Aorta (tissue), 5 donors: ENCODE data around the gene INPPL1. TPM values are rescaled to one million over a fixed set of nuclear protein-coding genes. Genes with fewer than 3 reads are reported as not detected.

ENCODE experiments used
- ATAC-seq: fragments of 200-7000 bp; cut with Tn5 transposase; one replicate; pipeline ENCODE4 v1.9.1; 2022; ENCODE audit warnings: moderate library complexity; ENCODE audit not compliant: low FRiP score
- DNase-seq, 2 donors: peaks; one replicate each; pipeline ENCODE4 v3.0.0-alpha.2; 2020
- H3K27ac ChIP-seq, 2 donors: one replicate each; pipeline ENCODE4 v1.5.1; 2013; ENCODE audit warnings: low read length in 2 of 2, mild to moderate bottlenecking in 2 of 2, moderate library complexity in 2 of 2, control low read depth in 1 of 2, inconsistent platforms in 1 of 2, low read depth in 1 of 2
- H3K27me3 ChIP-seq, 2 donors: one replicate each; pipeline ENCODE4 v1.6.1; 2013; ENCODE audit warnings: control low read depth in 1 of 2, low read length in 1 of 2, mild to moderate bottlenecking in 1 of 2, moderate library complexity in 1 of 2; ENCODE audit not compliant: insufficient read depth in 2 of 2, control insufficient read depth in 1 of 2
- H3K36me3 ChIP-seq, 2 donors: one replicate each; pipeline ENCODE4 v1.6.1; 2013; ENCODE audit warnings: control low read depth in 1 of 2, low read length in 1 of 2, mild to moderate bottlenecking in 1 of 2; ENCODE audit not compliant: insufficient read depth in 2 of 2, control insufficient read depth in 1 of 2
- H3K4me1 ChIP-seq, 2 donors: one replicate each; pipeline ENCODE4 v1.6.1; 2013; ENCODE audit warnings: low read length in 2 of 2, control low read depth in 1 of 2, mild to moderate bottlenecking in 1 of 2, moderate library complexity in 1 of 2; ENCODE audit not compliant: insufficient read depth in 2 of 2, control insufficient read depth in 1 of 2
- H3K4me3 ChIP-seq, 2 donors: one replicate each; pipeline ENCODE4 v1.5.1; 2013; ENCODE audit warnings: low read length in 2 of 2, control low read depth in 1 of 2, mild to moderate bottlenecking in 1 of 2
- H3K9me3 ChIP-seq: one replicate; pipeline ENCODE4 v1.6.1; 2013; ENCODE audit warnings: mild to moderate bottlenecking, low read length; ENCODE audit not compliant: control insufficient read depth
- WGBS, 2 donors: extraction: QIAGEN DNeasy Blood & Tissue Kit; methylation state at CpG; one replicate each; pipeline ENCODE4 v1.1.7; 2013; 5-methylcytosine and 5-hydroxymethylcytosine counted together
- intact Hi-C, 2 donors: fragments of 100-400 bp; cut with DNase I; formaldehyde crosslinking; loops; one replicate each; pipeline versions ENCODE4 v1.14.2 to v1.15.0; 2022
- polyA plus RNA-seq, 2 donors: library from polyadenylated mRNA; stranded (reverse); fragments of 200-250 nt; gene quantifications; one replicate each; pipeline ENCODE4 v1.2.3, GENCODE V29; 2013
- total RNA-seq, 2 donors: library from RNA; stranded (reverse); fragmentation: NEBNext Ultra II Directional; extraction: Animal tissue kit (Norgen Biotek cat#: 25700); gene quantifications; one replicate each; pipeline ENCODE4 v1.2.1, GENCODE V29; 2021
- donor health status: healthy with polysubstance abuse.
- donor health status: Bipolar disorder and iron deficiency.
- donor health status: DM: no; HTN: no; CAD: no.
- donor health status: DM: no; HTN: no; CAD: no.
- donor health status: DM: yes; HTN: yes; CAD: no.

Gene INPPL1
- total and polyA plus RNA-seq, 4 donors, result 21.9 to 166 (median 132) TPM

DNA sequence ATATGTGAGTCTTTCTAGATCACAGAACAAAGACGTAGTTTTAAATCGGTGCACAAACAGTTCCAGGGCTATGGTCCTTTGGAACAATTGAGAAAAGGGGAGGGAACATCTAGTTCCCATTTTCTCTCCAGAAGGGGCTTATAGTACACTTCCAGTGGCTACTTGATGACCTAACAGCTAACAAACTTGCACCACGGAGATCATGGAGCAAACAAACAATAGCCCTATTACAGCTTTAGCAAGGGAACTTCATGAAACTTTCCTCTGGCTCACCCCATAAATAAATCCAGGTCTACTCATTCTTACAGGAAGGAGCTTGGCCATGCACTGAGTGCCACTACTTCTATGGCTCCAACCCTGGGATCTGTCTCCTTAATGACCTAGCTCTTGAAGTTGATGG, 16.3 kb upstream of the INPPL1 start:
- Histone ChIP-seq H3K27ac (no peak overlapping the region), H3K27me3 (no peaks in the 10 kb centered on the region), H3K36me3 (no peaks in the 10 kb centered on the region), H3K4me3 (no peak overlapping the region), H3K4me1 (no peaks in the 10 kb centered on the region), H3K9me3 (peaks cover 4% of the 10 kb centered on the region)
- DNase-seq (no peak), ATAC-seq (no peak)
- 71 to 80% methylated on average over 3 of the region's 3 CpGs for WGBS, 2 donors
- intact Hi-C loops, result no loop called here

DNA sequence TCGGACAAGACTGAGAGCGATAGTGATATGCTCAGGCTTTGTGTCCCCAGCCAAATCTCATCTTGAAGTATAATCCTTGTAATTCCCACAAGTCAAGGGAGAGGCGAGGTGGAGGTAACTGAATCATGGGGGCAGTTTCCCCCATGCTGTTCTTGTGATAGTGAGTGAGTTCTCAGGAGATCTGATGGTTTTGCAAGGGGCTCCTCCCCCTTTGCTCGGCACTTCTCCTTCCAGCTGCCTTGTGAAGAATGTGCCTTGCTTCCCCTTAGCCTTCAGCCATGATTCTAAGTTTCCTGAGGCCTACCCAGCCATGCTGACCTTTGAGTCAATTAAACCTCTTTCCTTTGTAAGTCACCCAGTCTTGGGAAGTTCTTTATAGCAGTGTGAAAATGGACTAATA, 15.5 kb upstream of the INPPL1 start:
- 78 to 80% methylated on average over 4 of the region's 4 CpGs for WGBS, 2 donors
- Histone ChIP-seq H3K4me1 (no peaks in the 10 kb centered on the region), H3K9me3 (peaks cover 4% of the 10 kb centered on the region), H3K27ac (no peak overlapping the region), H3K4me3 (no peak overlapping the region), H3K27me3 (no peaks in the 10 kb centered on the region), H3K36me3 (no peaks in the 10 kb centered on the region)
- DNase-seq (peak in 1 of 2 donors; percentile 44), ATAC-seq (no peak)
- intact Hi-C loops, result no loop called here

DNA sequence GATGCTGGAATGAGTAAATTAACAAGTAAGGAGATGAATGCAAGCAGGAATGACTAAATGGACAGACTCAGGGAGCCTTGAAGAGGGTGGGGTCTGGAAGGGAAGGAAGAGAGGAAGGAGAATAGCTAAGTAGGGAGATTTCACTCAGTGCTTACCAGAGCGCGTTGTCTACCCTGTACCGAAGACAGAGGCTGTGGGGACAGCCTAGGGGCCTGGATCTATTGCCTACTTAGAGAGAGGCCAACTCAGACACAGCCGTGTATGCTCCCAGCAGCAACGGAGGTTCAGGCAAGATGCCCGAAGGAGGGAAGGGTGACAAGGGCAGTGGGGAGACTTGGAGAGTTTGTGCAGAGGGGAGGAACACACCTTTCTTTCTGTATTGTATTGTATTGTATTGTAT, 7.9 kb upstream of the INPPL1 start, which contains the start of gene FOLR2:
TSS of gene FOLR2 (plus strand) at position 157 of the 400 bp plus-strand sequence. CDS start 1,791 bp downstream, outside the sequence.
- no peak within 1 kb of the TSS for H3K4me3 ChIP-seq
- no peaks in the 10 kb centered on the region for H3K36me3 ChIP-seq
- WGBS, 2 donors, result 87 to 90% methylated on average over 6 of the region's 6 CpGs
- H3K27me3 ChIP-seq, result no peaks in the 10 kb centered on the region
- no peaks in the 10 kb centered on the region for H3K4me1 ChIP-seq
- ATAC-seq (no peak), DNase-seq (peak in 1 of 2 donors; percentile 50)
- H3K27ac ChIP-seq, result no peak within 1 kb of the TSS
- intact Hi-C loops, result no loop called here
- no peaks in the 10 kb centered on the region for H3K9me3 ChIP-seq

DNA sequence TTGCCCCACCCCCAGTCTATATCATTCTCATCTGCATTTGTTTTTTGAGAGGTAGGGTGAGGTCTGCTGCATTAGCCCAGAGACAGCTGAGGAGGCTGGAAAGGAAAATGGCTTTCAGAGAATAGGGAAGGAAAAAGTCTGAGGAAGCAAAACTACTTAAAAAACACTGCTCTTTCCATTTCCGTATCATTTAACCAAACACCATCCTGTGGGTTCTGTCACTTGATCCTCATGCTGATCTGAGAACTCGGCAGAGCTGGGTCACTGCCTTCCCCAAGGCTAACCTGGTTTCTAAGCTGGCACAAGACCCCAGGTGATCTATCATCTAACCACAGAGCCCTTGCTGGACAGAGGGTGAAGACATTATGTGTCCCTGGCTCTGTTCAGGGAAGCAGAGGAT, 6.7 kb upstream of the INPPL1 start:
- Histone ChIP-seq H3K27me3 (no peaks in the 10 kb centered on the region), H3K4me1 (no peaks in the 10 kb centered on the region), H3K4me3 (no peak overlapping the region), H3K27ac (no peak overlapping the region), H3K9me3 (no peaks in the 10 kb centered on the region), H3K36me3 (no peaks in the 10 kb centered on the region)
- intact Hi-C loops, result no loop called here
- 23 to 34% methylated on average over 2 of the region's 2 CpGs for WGBS, 2 donors
- ATAC-seq (no peak), DNase-seq (no peak)

DNA sequence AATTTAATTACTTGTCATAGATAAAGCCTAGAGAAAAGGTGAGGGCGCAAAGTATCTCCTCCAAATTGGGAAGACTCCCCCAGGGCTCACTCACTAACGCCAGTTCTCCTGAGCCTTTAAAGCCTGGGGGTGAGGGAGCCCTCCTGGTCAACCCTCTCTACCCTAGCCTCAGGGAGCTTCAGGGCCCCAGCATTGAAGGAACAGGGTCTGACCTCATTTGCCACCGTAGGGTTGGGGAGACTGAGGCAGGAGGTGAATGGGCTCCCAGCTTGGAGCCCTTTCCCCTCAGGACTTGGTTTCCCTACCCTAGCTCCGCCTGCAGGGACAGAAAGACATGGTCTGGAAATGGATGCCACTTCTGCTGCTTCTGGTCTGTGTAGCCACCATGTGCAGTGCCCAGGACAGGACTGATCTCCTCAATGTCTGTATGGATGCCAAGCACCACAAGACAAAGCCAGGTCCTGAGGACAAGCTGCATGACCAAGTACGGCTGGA, 6.3 kb upstream of the INPPL1 start:
- Histone ChIP-seq H3K4me1 (no peaks in the 10 kb centered on the region), H3K4me3 (no peak overlapping the region), H3K27ac (no peak overlapping the region), H3K27me3 (no peaks in the 10 kb centered on the region), H3K9me3 (no peaks in the 10 kb centered on the region), H3K36me3 (no peaks in the 10 kb centered on the region)
- DNase-seq (no peak), ATAC-seq (no peak)
- intact Hi-C loops, result no loop called here
- WGBS, 2 donors, result 83 to 89% methylated on average over 5 of the region's 5 CpGs

DNA sequence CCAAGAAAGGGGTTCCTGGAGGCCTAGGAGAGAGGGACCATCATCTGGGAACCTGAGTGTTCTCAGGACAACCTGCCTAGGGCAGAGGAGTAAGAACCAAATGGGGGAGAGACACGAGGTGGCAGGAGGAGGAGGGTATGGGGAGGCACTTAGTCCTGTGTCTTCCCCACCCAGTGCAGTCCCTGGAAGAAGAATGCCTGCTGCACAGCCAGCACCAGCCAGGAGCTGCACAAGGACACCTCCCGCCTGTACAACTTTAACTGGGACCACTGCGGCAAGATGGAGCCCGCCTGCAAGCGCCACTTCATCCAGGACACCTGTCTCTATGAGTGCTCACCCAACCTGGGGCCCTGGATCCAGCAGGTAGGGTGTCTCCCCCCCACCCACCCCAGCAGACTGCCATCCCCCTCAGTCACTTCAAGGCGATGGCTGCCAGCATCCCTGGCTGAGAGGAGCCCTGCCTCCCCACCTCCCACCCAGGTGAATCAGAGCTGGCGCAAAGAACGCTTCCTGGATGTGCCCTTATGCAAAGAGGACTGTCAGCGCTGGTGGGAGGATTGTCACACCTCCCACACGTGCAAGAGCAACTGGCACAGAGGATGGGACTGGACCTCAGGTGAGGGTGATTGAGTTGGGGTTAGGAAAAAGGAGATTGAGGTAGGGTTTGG, 3.7 kb upstream of the INPPL1 start:
- intact Hi-C loops, result loop anchor here in 1 of 2 donors (5.0 kb wide), 1 partner anchor 211 kb away; the partner anchor contains the start of gene CLPB
- DNase-seq (peak in 1 of 2 donors; percentile 41), ATAC-seq (no peak)
- no peaks in the 10 kb centered on the region for H3K4me1 ChIP-seq
- H3K27me3 ChIP-seq, result no peaks in the 10 kb centered on the region
- no peaks in the 10 kb centered on the region for H3K36me3 ChIP-seq
- H3K27ac ChIP-seq, result no peak overlapping the region
- H3K9me3 ChIP-seq, result no peaks in the 10 kb centered on the region
- no peak overlapping the region for H3K4me3 ChIP-seq
- WGBS, 2 donors, result 85 to 91% methylated on average over 10 of the region's 10 CpGs

DNA sequence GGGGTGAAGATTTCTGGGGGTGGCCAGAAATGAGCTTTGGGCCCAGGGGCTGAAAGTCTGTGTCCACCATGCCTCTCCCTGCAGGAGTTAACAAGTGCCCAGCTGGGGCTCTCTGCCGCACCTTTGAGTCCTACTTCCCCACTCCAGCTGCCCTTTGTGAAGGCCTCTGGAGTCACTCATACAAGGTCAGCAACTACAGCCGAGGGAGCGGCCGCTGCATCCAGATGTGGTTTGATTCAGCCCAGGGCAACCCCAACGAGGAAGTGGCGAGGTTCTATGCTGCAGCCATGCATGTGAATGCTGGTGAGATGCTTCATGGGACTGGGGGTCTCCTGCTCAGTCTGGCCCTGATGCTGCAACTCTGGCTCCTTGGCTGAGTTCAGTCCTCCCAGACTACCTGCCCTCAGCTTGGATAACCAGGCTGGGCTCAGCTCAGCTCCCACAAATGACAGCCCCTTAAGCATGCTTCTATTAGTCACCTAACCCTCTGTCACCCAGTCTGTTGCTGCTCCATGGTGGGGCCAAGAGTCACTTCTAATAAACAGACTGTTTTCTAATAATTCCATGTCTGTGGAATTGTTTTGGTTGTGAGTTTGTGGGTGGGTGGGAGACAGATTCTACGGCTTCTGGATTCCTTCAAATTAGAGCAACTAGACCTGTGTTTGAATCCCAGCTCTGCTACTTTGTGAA, 3.0 kb upstream of the INPPL1 start:
- ATAC-seq, result no peak
- H3K27ac ChIP-seq, result no peak overlapping the region

DNA sequence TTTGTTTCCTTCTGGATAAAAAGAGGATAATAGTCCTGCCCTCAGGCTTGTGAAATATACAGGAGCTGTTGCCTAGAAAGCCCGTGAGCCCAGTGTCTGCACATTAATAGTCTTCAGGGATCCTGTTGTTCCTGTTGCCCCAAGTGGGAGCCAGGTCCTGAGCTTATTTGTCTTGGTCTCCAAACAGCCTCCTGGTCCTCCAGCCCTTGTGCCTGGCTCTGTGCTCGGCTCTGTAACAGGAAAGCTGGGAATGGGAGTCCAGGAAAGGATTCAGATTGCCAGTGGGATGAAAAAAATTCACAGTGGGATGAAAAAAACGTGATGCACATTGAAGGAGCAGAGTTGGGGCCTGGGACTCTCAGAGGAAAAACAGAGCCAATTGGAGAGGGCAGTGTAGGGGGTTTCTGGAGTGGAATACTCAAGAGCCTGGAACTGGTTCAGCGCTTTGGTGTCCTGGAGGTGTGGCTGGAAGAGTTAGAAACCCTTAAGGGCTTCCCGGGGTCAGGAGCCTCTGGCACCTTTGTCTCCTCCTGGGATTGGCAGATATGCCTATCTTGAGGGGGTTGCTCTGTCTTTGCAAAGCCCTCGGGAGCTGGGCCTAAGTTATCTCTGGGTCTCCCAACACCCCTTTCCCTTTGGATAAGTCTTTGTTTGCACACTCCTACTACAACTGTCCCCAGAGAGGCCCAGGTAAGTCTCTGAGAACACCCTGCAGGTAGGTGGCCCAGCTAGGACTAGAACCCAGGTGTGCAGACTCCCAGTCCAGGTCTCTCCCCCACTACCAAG, 2.3 kb upstream of the INPPL1 start:
- Histone ChIP-seq H3K36me3 (no peaks in the 10 kb centered on the region), H3K4me3 (peak overlapping the region in 1 of 2 donors; percentile 51), H3K9me3 (no peaks in the 10 kb centered on the region), H3K27me3 (no peaks in the 10 kb centered on the region), H3K4me1 (no peaks in the 10 kb centered on the region), H3K27ac (peak overlapping the region; percentile 34 to 89)
- no peak for ATAC-seq
- WGBS, 2 donors, result 69 to 70% methylated on average over 6 of the region's 6 CpGs
- intact Hi-C loops, result loop anchor here in 1 of 2 donors (2.0 to 5.0 kb wide), 2 partner anchors 181 to 210 kb away; partner anchors contain the start of gene CLPB
- DNase-seq, result peak in 1 of 2 donors; percentile 44

More for the DNA sequence above, 3.0 kb upstream of the INPPL1 start:
- DNase-seq, result peak in 1 of 2 donors; percentile 67
- Histone ChIP-seq H3K4me1 (no peaks in the 10 kb centered on the region), H3K4me3 (no peak overlapping the region), H3K27me3 (no peaks in the 10 kb centered on the region), H3K9me3 (no peaks in the 10 kb centered on the region), H3K36me3 (no peaks in the 10 kb centered on the region)
- intact Hi-C loops, result loop anchor here in 1 of 2 donors (2.0 to 5.0 kb wide), 2 partner anchors 181 to 211 kb away; partner anchors contain the start of gene CLPB
- WGBS, 2 donors, result 91 to 93% methylated on average over 7 of the region's 7 CpGs
